ENCODE results near the gene MORN1.
A peak's percentile ranks its signal among the peaks of the same experiment; 100 is the strongest.
"Not testable (repeated sequence)": the region's sequence is repeated elsewhere in the genome, so short reads cannot be mapped to it uniquely, and the experiment has no call there.

The MORN1 gene

DNA sequence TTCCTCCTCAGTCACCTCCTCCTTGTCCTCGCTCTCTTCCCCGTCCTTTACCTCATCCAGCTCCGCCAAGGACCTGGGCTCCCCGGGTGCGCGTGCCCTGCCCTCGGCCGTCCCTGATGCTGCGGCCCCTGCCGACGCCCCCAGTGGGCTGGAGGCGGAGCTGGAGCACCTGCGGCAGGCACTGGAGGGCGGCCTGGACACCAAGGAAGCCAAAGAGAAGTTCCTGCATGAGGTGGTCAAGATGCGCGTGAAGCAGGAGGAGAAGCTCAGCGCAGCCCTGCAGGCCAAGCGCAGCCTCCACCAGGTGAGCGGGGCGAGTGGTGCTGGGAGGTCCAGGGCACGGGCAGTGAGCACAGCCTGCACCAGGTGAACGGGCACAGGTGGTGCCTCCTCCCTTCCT is 87.1 kb downstream of the MORN1 start:
- DNase-seq (ENCODE audit: low read depth), result no peak

DNA sequence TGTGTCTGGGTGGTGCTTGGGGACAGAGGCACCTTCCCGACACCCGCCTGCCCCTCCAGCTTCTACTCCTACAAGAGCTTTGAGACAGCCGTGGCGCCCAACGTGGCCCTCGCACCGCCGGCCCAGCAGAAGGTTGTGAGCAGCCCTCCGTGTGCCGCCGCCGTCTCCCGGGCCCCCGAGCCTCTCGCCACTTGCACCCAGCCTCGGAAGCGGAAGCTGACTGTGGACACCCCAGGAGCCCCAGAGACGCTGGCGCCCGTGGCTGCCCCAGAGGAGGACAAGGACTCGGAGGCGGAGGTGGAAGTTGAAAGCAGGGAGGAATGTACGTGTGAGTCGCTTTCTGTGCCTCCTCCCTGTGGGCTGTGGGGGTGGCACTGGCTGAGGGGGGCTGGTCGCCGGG is 87.6 kb downstream of the MORN1 start:
- DNase-seq (ENCODE audit: low read depth), result no peak

DNA sequence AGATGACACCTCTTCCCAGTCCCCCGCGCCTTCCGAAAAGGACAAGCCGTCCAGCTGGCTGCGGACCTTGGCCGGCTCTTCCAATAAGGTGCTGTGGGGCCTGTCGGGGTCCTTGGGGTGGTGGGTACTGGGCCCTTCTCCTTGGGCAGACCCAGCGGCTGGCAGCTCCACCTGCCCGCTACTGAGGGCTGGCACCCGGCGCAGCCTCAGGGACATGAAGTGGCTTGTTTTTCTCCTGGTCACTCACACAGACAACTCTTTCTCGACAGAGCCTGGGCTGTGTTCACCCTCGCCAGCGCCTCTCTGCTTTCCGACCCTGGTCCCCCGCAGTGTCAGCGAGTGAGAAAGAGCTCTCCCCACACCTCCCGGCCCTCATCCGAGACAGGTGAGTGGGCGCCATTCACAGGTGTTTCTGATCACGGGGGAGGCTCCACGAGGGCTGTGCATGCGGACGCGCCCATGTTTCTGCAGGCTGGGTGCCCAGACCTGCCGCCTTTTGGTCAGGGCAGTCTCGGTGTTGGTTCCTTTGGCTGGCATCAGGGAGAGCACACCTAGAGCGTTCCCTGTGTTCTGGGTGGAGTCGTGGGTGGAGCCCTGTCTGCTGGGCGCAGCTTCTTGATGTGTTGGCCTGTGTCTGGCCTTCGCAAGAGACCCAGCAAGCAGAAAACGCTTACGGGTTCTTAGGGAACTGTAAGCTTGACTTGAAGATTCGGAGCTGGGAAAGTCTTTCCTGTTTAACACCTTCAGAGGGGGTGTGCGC is 88.2 kb downstream of the MORN1 start:
- DNase-seq (ENCODE audit: low read depth), result no peak

DNA sequence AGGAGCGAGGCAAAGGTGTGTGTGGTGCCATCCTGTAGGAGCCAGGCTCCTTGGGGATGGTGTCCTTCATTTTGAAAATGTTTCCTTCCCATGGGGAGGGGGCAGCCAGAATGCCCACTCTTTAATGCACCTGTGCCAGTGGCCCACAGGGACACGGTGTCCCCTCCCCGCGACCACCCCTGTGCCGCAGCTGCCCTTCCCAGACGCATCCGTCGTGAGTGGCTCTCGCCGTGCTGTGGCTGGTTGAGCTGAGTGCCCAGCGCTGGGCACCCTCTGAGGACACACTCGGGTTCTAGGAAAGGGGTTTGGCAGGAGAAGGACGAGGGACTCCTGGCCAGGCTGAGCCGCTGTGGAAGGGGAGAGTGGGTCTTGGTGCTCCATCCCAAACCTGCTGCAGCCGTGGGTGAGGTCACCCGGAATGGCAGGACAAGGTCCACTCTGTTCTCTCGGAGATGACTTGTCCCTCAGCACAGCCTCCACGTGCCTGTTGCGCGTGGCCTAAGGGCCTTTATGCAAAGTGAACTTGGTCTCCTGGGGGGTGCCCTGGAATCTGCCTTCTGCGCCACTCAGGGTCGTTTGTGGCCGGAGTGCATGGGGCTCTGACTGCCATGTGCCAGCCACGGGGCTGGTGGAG is 88.9 kb downstream of the MORN1 start:
- DNase-seq (ENCODE audit: low read depth), result no peak

DNA sequence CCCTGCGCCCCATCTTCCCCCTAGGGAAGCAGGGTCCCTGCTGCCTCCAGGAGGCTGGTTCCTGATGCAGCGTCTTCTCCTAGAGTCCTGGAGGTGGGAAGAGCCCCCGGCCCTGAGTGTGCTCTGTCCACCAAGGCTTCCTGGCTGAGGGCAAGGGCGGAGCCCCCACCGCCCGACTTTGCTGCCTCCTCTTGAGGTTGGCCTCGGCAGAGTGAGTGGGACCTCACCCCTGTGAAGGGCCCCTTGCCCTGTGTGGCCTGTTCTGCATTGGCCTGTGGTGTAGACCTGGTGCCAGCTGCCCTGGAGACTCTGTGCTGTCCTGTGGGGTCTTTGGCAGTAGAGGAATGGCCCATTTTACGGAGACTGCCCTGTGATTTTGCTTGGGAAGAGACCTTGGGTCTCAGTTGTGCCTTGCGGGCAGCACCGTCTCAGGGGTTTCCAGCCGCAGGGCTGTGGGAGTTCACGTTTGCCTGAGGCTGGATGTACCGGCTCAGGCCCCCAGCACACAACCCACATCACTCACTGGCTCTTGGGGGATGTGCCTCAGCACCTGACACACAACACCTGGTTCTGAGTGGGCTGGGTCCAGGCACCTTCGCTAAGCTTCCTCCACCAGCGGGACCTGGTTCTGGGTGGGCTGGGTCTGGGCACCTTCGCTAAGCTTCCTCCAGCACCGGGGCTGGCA is 89.6 kb downstream of the MORN1 start:
- DNase-seq (ENCODE audit: low read depth), result no peak

DNA sequence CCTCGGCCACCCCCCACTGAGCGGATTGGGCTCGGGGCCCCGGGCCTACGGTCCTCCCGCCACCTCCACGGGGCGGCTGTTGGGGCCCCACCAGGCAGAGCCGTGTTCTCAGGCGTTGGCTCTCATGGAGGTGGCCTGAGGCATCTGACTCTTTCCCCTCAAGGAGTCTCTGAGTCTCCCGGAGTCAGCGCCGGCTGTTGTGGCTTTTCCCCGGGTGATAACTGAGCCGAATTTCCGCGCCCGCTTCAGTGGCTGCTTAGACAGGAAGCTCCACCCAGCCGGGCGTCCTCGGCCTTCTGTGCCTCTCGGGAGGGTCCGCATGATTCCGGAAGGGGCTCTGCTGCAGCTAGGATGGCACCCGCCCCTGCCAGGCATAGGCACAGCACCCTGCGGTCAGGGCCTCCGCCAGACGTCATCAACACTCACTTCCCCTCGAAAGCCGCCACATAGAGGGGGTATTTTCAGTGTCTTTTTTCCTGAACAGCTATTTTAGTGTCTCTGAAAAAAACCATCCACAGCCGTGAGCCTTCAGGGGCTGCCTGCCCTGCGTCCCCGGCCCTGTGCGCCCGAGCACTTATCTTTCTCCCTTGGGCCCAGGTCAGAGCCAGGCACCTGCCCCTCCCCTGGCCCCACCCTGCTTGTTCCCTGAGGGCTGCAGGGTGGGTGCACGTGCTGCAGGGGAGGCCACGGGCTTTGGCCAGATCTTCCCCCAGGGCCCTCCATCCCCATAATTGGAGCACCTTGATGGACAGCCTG is 90.3 kb downstream of the MORN1 start:
- peak; percentile 82 for DNase-seq (ENCODE audit: low read depth)

DNA sequence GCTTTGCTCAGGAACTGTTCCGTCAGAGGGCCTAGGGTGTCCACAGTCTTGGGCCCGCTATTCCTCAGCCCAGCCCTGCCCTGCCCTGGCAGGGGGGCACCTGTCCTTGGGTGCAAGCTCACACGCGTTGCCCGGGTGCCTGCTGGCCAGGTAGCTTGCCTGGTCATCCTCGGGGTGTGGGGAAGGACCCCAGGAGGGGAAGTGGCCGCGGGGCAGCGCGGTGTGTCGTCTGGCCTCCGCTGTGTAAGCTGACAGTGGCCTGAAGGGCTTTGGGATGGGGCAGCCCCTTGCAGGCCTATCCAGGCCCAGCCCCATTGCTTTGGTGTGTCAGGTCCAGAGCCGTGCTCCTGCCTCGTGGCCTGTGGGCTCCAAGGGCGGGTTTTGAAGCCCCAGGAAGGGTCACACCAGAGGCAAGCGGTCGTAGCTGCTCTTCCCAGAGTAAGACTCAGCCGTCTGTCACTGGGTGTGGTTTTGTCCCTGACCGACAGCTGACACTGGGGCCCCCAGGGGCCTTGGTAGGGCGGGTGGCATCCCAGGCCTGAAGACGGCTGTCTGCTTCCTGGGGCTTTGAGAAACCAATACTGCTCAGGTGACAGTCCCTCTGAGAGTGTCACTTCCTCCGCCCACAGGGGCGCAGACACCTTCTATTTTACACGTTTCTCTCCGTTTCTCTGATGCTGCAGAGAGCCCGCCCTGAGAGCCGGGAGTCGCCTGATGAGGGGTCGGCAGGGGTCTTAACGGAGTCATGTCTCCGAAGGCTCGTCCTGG is 91.2 kb downstream of the MORN1 start:
- DNase-seq (ENCODE audit: low read depth), result peak; percentile 70

DNA sequence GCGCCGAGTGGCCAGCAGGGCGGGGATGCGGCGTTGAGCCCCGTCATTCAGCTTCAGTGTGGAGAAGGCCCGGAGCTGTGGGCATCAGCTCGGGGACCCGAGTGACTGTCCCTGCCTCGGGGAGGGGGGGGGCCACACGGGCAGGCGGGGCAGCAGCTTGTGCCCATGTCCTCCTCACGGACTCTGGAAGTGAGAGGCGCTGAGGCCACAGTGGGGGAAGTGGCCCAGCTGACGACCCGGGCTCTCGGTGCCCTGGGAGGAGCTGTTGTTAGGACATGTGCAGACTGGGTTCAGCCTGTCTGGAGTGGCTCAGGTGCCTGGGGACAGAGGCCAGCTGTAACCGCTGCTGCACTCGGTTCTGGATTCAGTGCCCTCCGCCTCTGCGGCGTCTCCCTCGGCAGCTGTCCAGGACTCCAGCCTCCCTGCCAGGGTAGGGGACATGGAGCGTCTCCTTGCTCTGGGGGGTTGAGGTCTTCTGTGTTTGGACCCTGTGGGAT is 92.2 kb downstream of the MORN1 start:
- no peak for DNase-seq (ENCODE audit: low read depth)

DNA sequence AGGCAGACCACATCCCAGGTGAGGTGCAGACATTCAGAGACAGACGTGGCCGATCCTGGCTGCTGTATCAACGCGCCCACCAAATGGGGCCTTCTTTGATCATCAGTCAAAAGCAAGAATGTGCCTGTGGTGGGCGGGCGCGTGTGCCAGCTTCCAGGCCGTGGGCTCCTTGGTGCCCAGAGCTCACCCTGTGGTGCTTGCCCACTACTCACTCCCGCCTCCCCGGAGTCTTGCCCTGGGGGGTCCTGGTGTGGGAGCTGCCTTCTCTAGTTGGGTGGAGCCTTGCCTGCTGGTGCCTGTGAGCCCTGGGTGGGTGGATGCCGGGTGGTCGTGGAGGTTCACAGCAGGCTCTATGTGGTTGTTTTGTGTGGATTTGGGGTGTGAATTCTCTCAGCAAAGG is 92.7 kb downstream of the MORN1 start:
- DNase-seq (ENCODE audit: low read depth), result no peak

DNA sequence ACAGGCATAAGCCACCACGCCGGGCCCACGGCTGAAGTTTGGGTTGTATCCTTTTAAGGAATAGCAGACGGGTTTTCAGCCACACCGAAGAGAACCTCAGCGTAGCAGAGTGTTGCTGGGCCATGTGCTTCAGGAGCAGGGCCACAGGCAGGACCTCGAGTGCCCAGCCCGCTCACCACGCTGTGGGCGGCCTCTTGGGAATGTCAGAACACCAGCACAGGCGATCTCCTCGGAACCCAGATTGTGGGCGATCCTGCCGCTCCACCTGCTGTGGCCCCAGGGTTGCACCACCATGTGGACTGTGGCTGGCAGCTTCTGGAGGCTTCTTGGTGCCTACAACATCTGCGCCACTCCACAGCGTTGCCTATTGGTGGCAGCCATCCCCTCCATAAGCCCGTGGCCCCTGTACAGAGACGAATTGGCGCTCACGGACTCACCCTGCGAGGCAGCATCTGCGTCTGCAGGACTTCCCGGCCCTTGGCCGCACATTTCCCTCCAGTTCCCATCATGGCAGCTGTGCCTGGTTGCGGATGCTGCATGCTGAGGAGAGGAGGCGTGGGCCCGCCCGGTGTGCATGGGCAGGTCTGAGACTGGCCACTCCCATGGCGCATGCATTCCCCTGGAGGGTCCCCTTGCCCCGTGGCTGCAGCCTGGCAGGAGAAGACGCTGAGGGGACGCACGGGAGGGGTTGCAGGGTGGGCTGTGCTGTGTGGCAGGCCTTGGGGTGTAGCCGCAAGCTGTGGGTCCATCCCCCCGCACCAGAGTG is 93.9 kb downstream of the MORN1 start:
- no peak for DNase-seq (ENCODE audit: low read depth)

DNA sequence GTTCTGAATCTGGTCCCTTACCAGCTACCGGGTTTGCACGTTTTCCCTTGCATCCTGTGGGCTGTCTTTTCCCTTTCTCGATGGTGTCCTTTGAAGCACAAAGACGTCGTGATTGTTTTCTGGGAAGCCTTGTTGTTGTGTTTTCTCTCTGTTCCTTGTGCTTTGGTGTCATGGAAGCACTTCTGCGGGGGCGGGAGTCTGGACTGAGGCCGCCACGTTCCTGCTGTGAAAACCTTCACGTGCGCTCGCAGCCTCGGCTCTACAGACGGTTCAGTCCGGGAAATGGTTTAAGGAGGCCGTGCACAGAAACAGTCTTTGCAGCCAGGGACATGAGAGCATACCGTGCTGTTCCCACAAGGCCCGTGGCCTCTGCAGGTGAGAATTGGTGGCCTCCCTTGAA is 94.7 kb downstream of the MORN1 start:
- no peak for DNase-seq (ENCODE audit: low read depth)

DNA sequence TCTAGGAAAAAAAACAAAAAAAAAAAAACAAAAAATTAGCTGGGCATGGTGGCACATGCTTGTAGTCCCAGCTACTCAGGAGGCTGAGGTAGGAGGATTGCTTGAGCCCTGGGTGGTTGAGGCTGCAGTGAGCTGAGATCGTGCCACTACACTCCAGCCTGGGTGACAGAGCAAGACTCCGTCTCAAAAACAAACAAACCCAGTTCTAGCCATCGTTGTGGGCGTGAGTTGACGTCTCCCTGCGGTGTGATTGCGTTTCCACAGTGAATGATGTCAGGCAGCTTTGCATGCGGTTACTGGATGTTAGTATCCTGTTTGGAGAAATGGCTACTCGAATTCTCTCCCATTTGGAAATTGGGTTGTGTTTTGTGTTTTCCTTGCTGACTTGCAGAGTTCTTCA is 95.1 kb downstream of the MORN1 start:
- not testable (repeated sequence) for DNase-seq (ENCODE audit: low read depth)

DNA sequence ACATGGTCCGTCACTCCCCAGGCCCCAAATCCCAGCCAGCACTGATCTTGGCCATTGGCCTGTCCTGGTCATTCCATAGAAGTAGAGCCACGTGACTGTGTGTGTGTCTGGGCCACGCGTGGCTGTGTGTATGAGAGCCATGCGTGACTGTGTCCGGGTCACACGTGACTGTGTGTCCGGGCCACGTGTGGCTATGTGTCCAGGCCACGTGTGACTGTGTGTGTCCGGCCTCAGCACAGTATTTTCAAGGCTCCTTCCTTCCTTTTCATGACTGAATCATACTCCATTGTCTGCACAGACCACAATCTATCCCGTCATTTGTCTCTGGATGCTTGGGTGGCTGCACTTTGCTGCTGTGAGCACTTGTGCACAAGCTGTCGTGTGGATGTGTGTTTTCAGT is 95.8 kb downstream of the MORN1 start:
- DNase-seq (ENCODE audit: low read depth), result no peak

DNA sequence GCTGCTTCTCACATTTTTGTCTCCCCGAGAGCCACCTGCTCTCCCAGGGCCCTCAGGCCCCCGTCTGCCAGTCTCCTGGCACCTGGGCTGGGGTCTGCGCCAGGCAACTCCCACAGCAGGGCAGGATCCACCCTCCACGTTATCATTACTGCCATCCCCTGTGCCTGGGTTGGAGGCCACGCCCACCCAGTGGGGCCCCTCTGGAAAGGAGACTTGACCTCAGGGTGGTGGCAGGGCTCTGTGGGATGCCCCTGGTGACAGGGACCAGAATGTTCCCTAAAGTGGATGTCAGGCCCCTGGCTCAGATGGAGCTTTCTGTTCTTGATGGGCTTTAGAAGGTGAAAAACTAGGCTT is 96.7 kb downstream of the MORN1 start:
- DNase-seq (ENCODE audit: low read depth), result no peak

DNA sequence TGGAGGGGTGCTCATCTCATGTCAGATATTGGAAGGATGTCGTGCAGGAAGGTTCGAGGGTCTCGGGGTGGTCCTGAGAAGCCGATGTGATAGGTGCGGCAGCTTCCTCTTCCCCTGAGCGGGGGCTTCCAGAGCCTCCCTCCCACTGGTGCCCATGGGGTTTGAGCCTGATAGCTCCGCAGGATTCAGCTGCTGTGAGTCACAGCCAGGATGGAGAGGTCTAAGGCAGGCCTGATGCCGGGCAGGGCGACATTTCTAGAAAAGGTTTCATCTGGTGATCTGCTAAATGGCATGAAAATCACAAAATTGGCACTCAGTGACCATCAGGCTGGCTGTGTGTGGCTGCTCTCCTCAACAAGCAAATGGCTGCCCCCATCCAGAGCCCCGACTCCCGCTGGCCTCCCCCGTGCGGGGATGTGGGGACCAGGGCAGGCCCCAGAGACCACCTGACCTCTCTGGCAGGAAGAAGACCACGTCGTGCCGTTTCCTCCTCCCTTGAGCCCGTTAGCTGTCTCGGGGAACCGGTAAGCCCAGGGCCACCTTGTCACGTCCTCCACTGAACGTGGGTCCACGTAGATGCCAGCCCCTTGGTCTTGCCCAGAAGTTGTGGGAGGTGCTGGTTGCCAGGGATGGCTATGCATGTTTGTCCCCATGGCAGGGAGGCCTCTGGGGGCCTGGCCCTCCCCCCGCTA is 97.2 kb downstream of the MORN1 start:
- no peak for DNase-seq (ENCODE audit: low read depth)

DNA sequence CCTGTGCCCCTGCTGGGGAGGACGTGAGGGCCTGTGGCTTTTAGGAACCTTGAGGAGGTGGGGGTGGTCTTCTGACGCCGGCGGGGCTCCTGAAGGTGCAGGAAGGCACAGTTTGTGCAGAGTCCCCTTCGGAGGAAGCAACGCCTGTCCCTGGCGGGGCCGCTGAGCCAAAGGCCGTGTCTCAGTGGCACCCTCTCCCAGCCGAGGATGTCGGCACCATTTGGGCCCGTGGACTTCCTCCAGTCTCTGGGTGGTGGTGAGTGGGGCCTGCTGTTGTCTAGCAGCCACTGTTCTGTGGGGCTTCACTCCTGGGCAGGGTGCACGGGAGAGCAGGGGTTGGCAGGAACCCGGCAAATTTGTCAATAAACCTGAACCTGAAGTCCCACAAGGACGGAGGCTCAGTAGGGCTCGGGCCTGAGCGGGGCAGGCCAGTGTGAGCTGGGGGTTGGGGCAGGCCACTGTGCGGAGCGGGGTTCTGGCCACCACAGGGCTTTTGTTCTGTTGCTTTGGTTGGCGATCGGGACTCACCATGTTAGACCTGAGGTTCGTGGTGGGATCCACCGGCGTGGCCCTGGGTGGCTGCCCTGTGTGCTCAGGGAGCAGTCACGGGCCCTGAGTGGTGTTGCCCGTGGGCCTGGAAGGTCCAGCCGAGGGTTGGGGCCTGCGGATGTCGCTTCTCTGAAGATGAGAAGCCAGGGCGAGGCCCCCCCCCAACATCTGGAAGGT is 98.5 kb downstream of the MORN1 start:
- DNase-seq (ENCODE audit: low read depth), result no peak

DNA sequence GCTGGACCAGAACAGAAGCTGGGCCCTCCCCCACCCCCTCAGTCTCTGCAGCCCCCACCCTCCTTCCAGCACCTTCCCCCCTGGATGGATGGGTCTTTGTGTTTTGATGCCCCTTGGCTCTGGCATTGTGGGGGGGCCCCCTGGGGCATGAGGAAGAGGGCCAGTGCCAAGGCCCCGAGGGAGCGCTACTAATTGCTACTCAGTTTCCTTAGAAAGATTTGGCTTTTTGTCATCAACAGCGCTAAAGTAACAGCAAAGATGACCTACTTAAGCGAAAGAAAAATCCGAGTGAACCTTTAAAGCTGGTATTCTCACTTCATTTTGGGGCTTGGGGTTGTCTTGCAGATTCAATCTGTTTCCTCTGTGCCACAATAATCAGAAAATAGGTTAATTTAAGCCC is 99.8 kb downstream of the MORN1 start:
- DNase-seq (ENCODE audit: low read depth), result no peak

DNA sequence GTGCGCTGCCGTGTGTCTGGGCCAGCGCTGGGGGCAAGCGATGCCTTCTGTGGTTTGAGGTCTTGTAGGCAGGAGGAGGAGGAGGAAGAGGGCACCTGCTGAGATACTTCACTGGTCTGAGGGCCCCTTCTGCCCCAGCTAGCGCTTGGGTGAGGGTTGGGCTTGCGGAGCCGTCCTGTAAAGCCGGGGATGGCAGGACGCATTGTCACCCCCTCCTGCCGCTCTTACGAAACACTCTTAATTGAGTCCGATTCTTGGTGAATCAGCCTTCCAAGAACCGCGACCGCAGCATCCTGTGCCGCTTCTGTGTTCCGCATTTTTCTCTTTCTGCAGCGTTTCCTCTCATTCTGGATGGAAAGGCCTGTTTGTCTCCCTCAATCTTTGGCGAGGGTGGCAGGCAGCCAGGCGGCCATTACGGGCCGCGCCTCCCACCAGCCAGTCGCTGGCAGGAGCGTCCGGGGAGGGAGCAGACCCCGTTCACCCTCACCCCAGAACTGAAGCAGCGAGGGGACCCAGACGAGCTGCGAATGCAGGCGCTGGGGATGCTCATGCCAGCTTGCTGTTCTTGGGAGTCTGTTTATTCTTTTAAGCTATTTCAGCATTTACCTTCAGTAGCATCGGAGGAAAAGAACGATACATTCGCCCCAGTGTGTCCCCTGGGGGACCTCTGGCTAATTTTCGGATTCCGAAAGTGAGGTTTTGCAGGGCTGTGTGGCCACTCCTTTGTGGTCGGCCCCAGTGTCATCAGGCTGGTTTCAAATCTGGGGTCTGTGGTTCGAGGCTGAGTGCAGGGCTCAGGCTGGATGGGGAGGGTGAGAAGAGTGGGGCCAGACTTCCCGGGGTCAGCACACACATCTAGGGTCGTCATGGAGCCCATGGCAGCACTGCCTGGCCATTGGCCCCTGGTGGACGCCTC is 100.5 kb downstream of the MORN1 start:
- peak; percentile 69 for DNase-seq (ENCODE audit: low read depth)

DNA sequence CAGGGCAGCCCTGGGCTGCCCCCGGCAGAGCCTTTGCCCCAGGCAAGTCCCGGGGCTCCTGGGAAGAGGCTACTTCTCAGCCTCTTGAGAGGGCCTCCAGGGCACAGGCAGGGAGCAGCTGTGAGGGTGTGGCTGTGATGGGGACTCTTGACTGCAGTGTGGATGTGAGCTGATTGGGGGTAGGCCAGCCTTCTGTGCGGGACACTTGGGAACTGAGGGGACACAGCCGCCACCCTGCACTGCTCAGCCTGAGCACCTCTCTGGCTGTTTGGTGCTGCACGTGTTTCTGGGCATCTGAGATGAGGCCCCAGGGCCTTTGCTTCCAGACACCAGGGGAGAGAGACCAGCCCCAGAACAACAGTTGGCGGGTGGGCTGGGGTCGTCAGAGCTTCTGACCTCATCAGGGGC is 101.2 kb downstream of the MORN1 start:
- DNase-seq (ENCODE audit: low read depth), result no peak
